Smooth muscle cell (in vitro differentiated cells): ENCODE results near the gene RET. TPM values are rescaled to one million over a fixed set of nuclear protein-coding genes. Genes with fewer than 3 reads are reported as not detected.

Experiments used
- DNase-seq: peaks from one replicate; lab custom pipeline; 2025; ENCODE audit not compliant: unreplicated experiment; lab: John Stamatoyannopoulos, UW
- H2AFZ ChIP-seq: fragments of 200-600 bp; sonication (generic); 2 replicates; pipeline ENCODE4 v1.6.0; 2016; ENCODE audit warnings: antibody characterized with exemption, low read depth, mild to moderate bottlenecking
- H3F3A ChIP-seq: fragments of 200-600 bp; sonication (generic); 2 replicates; pipeline ENCODE4 v1.6.0; 2017; ENCODE audit warnings: antibody characterized with exemption, low read depth
- H3K27ac ChIP-seq: fragments of 200-600 bp; sonication (generic); 2 replicates; pipeline ENCODE4 v1.5.1; 2016; ENCODE audit warnings: low read depth, mild to moderate bottlenecking
- H3K27me3 ChIP-seq: fragments of 200-600 bp; sonication (generic); 2 replicates; pipeline ENCODE4 v1.6.1; 2016; ENCODE audit warnings: low read depth, mild to moderate bottlenecking
- H3K36me3 ChIP-seq: fragments of 200-600 bp; sonication (generic); 2 replicates; pipeline ENCODE4 v1.5.1; 2016; ENCODE audit warnings: low read depth
- H3K4me1 ChIP-seq: fragments of 200-600 bp; sonication (generic); 2 replicates; pipeline ENCODE4 v1.5.1; 2016; ENCODE audit warnings: low read depth
- H3K4me2 ChIP-seq: fragments of 200-600 bp; sonication (generic); 2 replicates; pipeline ENCODE4 v1.6.0; 2016; ENCODE audit warnings: mild to moderate bottlenecking
- H3K4me3 ChIP-seq: fragments of 200-600 bp; sonication (generic); 2 replicates; pipeline ENCODE4 v1.5.1; 2016; ENCODE audit warnings: mild to moderate bottlenecking
- H3K79me2 ChIP-seq: fragments of 200-600 bp; sonication (generic); 2 replicates; pipeline ENCODE4 v1.6.0; 2016; ENCODE audit warnings: low read depth, mild to moderate bottlenecking
- H3K9ac ChIP-seq: fragments of 200-600 bp; sonication (generic); 2 replicates; pipeline ENCODE4 v1.6.0; 2016; ENCODE audit warnings: low read depth
- H3K9me3 ChIP-seq: fragments of 200-600 bp; sonication (generic); replicated peaks from 2 replicates; pipeline ENCODE4 v1.5.1; 2016; ENCODE audit warnings: low read depth
- H4K20me1 ChIP-seq: fragments of 200-600 bp; sonication (generic); 2 replicates; pipeline ENCODE4 v1.6.0; 2016; ENCODE audit warnings: low read depth
- CTCF ChIP-seq: fragments of 200-600 bp; sonication (generic); IDR thresholded peaks from 2 replicates; pipeline ENCODE4 v1.5.1; 2017; ENCODE audit warnings: borderline replicate concordance, mild to moderate bottlenecking, antibody characterized with exemption; ENCODE audit not compliant: insufficient read depth, poor library complexity, severe bottlenecking
- whole genome bisulfite sequencing: methylation state at CpG from one replicate; pipeline ENCODE4 v1.1.7; 2016; ENCODE audit warnings: low lambda C conversion rate; 5-methylcytosine and 5-hydroxymethylcytosine counted together
- polyA plus RNA-seq: library from polyadenylated mRNA; unstranded; fragments of >200 nt; fragmentation: Nextera tagmentation; extraction: Ambion mirVana; gene quantifications from 2 replicates; pipeline ENCODE4 v1.2.1, GENCODE V29; 2016
- total RNA-seq: library from RNA; depleted of rRNA; stranded (reverse); fragments of >200 nt; gene quantifications from 2 replicates; pipeline ENCODE4 v1.2.3, GENCODE V29; 2014

Gene RET
- total and polyA plus RNA-seq, 2 experiments from 2014 or later = 0.70 to 0.94 TPM

- no peak overlapping the region for H3K9ac ChIP-seq
- WGBS = 92% methylated on average over 4 of the region's 4 CpGs
Observed at GRCh38 chr10:43069579-43069978, 7.3 kb upstream of the RET start.

GRCh38 chr10:43070121-43071085, 6.5 kb upstream of the RET start:
- DNase-seq = no peak
- peaks cover 29% of the 10 kb centered on the region for H3K27me3 ChIP-seq
- H3K27ac ChIP-seq = no peak overlapping the region
- H3K4me1 ChIP-seq = no peaks in the 10 kb centered on the region
- no peaks in the 10 kb centered on the region for H3F3A ChIP-seq
- no peaks in the 10 kb centered on the region for H4K20me1 ChIP-seq
- H3K9ac ChIP-seq = no peak overlapping the region
- H3K79me2 ChIP-seq = no peaks in the 10 kb centered on the region
- H3K9me3 ChIP-seq = no peaks in the 10 kb centered on the region
- H3K36me3 ChIP-seq = no peaks in the 10 kb centered on the region
- no peak overlapping the region for H2AFZ ChIP-seq
- no peak overlapping the region for H3K4me3 ChIP-seq
- no peak for TF ChIP-seq CTCF
- no peak overlapping the region for H3K4me2 ChIP-seq
- WGBS = 88% methylated on average over 16 of the region's 17 CpGs

More at GRCh38 chr10:43069579-43069978, 7.3 kb upstream of the RET start:
- no peak overlapping the region for H3K4me3 ChIP-seq
- no peak for DNase-seq
- no peaks in the 10 kb centered on the region for H3K79me2 ChIP-seq
- H4K20me1 ChIP-seq = no peaks in the 10 kb centered on the region
- H3K27ac ChIP-seq = no peak overlapping the region
- no peaks in the 10 kb centered on the region for H3K4me1 ChIP-seq
- TF ChIP-seq CTCF = no peak
- no peaks in the 10 kb centered on the region for H3K36me3 ChIP-seq
- no peak overlapping the region for H3K4me2 ChIP-seq
- no peaks in the 10 kb centered on the region for H3F3A ChIP-seq
- peaks cover 21% of the 10 kb centered on the region for H3K27me3 ChIP-seq
- H2AFZ ChIP-seq = no peak overlapping the region
- H3K9me3 ChIP-seq = no peaks in the 10 kb centered on the region

- H3K79me2 ChIP-seq = no peaks in the 10 kb centered on the region
- H3K27me3 ChIP-seq = peaks cover 46% of the 10 kb centered on the region
- no peaks in the 10 kb centered on the region for H3K36me3 ChIP-seq
- no peak for DNase-seq
- no peak for TF ChIP-seq CTCF
- no peaks in the 10 kb centered on the region for H3K4me1 ChIP-seq
- no peaks in the 10 kb centered on the region for H3K9me3 ChIP-seq
- no peak overlapping the region for H2AFZ ChIP-seq
- 86% methylated on average over 19 of the region's 19 CpGs for WGBS
- H3K4me3 ChIP-seq = no peak overlapping the region
- H4K20me1 ChIP-seq = no peaks in the 10 kb centered on the region
- no peak overlapping the region for H3K27ac ChIP-seq
- H3F3A ChIP-seq = no peaks in the 10 kb centered on the region
- no peak overlapping the region for H3K9ac ChIP-seq
- no peak overlapping the region for H3K4me2 ChIP-seq
Observed at GRCh38 chr10:43071865-43072650, 4.8 kb upstream of the RET start.
